Body of pancreas (tissue), 4 donors: ENCODE results near the gene KLHL12. TPM values are rescaled to one million over a fixed set of nuclear protein-coding genes. Genes with fewer than 3 reads are reported as not detected.
A peak's percentile ranks its signal among the peaks of the same experiment; 100 is the strongest.

Experiments used
- ATAC-seq: fragments of 150-250 bp; one replicate; pipeline ENCODE4 v1.9.1; 2016
- DNase-seq, 4 donors: peaks; one replicate each; pipeline ENCODE4 v3.0.0-alpha.2; 2019
- H3K27ac ChIP-seq, 4 donors: fragments of 200-600 bp; sonication (generic); 1 replicate in 3 of 4; 2 replicates in 1 of 4; pipeline versions ENCODE4 v1.5.1 to v1.6.1; 2016 to 2019; ENCODE audit warnings: mild to moderate bottlenecking in 1 of 4, mixed read lengths in 1 of 4, moderate library complexity in 1 of 4
- H3K27me3 ChIP-seq, 2 donors: fragments of 200-600 bp; sonication (generic); one replicate each; pipeline ENCODE4 v1.6.0; 2016; ENCODE audit warnings: mild to moderate bottlenecking in 1 of 2
- H3K36me3 ChIP-seq, 2 donors: fragments of 200-600 bp; sonication (generic); replicated peaks in 1 of 2; 2 replicates each; pipeline ENCODE4 v1.5.1; 2016; ENCODE audit warnings: low read depth in 2 of 2; ENCODE audit not compliant: insufficient read depth in 1 of 2
- H3K4me1 ChIP-seq: fragments of 200-600 bp; sonication (generic); one replicate; pipeline ENCODE4 v1.6.0; 2016
- H3K4me3 ChIP-seq, 2 donors: fragments of 200-600 bp; sonication (generic); 1 replicate in 1 of 2; 2 replicates in 1 of 2; pipeline ENCODE4 v1.5.1; 2016 to 2019
- H3K9me3 ChIP-seq, 3 donors: fragments of 200-600 bp; sonication (generic); 1 replicate in 2 of 3; 2 replicates in 1 of 3; pipeline ENCODE4 v1.5.1; 2016
- CTCF ChIP-seq, 7 experiments: fragments of 450-650 bp in 4 of 7; fragments of 200-600 bp in 3 of 7; sonication (generic) in 3 of 7; IDR thresholded peaks; one replicate each; pipeline ENCODE4 v1.5.1; 2016 to 2019; ENCODE audit warnings: antibody characterized with exemption in 7 of 7
- POLR2A ChIP-seq, 3 donors: fragments of 450-650 bp; IDR thresholded peaks; one replicate each; pipeline ENCODE4 v1.6.1; 2016; ENCODE audit warnings: antibody characterized with exemption in 3 of 3, mild to moderate bottlenecking in 2 of 3
- WGBS, 2 donors: methylation state at CpG; one replicate each; pipeline ENCODE4 v1.1.5; 2017; 5-methylcytosine and 5-hydroxymethylcytosine counted together
- intact Hi-C: fragments of 100-400 bp; cut with DNase I; formaldehyde crosslinking; loops from one replicate; pipeline ENCODE4 v1.15.1; 2023
- total RNA-seq, 2 donors: library from RNA; depleted of rRNA; stranded (reverse); fragments of >200 nt; gene quantifications; one replicate each; pipeline ENCODE4 v1.1.0, GENCODE V29; 2016

Gene KLHL12
- total RNA-seq, 2 donors from 2014 or later, result 15.3 to 21.8 TPM

DNA sequence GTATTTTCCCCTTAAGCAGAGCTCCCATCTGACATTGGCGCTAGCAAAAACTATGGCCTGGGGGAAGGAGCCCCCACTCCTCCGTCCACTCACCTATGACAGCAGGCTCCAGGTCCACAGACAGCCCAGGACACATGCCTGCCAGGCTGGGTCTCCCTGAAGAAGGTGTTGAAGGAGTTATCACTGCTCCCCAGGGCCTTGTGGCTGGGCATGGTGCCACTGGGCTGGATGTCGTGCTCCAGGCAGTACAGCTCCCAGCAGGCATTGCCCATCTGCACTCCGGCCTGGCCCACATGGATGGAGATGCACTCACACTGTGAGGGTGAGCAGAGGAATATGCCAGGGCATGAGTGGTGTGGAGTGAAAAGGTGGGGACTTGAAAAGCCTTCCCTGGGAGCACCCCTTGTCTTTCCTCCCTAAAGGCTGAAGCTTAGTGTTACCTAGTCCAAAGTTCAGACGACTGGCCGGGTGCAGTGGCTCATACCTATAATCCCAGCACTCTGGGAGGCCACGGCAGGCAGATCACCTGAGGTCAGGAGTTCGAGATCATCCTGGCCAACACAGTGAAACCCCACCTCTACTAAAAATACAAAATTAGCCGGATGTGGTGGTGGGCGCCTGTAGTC lies 68.1 kb downstream of the KLHL12 start:
- WGBS, 2 donors, result 76 to 90% methylated on average over 7 to 10 of the region's 10 CpGs
- Histone ChIP-seq H3K9me3 (no peaks in the 10 kb centered on the region), H3K36me3 (no peaks in the 10 kb centered on the region), H3K27me3 (no peaks in the 10 kb centered on the region), H3K4me3 (no peak overlapping the region), H3K27ac (peak overlapping the region in 1 of 4 donors; percentile 44), H3K4me1 (peaks cover 15% of the 10 kb centered on the region)
- ATAC-seq (no peak), DNase-seq (peak in 1 of 4 donors; percentile 17)
- intact Hi-C loops, result no loop called here
- no peak for TF ChIP-seq CTCF (IDR thresholded peaks at IDR 0.05)
- no peak for TF ChIP-seq POLR2A (IDR thresholded peaks at IDR 0.05)

DNA sequence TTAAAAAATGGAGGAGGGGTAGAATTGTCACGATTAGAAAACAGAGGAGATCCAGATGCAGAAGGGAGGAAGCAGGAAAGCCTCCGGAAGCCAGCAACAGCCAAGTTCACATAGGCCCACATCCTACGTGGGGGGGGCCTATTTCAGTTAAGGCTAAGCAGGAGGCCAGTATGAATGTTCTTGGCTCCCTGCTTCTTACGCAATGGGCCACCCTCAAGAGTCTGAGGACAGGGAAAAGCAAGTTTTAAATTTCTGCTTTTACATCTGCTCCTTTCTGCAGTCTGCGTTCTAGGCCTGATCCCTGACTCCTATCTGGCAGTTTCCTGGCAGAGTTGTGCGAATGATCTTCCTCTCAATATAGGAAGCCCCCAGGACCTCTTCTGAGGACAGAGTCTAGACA lies 68.7 kb downstream of the KLHL12 start:
- Histone ChIP-seq H3K27me3 (no peaks in the 10 kb centered on the region), H3K27ac (peak overlapping the region in 1 of 4 donors; percentile 44), H3K9me3 (no peaks in the 10 kb centered on the region), H3K4me1 (peaks cover 15% of the 10 kb centered on the region), H3K36me3 (no peaks in the 10 kb centered on the region), H3K4me3 (no peak overlapping the region)
- TF ChIP-seq CTCF (IDR thresholded peaks at IDR 0.05) (no peak), POLR2A (IDR thresholded peaks at IDR 0.05) (no peak)
- WGBS, 2 donors, result 62 to 76% methylated on average over 6 of the region's 6 CpGs
- intact Hi-C loops, result no loop called here
- peak; percentile 19 to 66 (median 34) for DNase-seq
- peak; percentile 17 for ATAC-seq

DNA sequence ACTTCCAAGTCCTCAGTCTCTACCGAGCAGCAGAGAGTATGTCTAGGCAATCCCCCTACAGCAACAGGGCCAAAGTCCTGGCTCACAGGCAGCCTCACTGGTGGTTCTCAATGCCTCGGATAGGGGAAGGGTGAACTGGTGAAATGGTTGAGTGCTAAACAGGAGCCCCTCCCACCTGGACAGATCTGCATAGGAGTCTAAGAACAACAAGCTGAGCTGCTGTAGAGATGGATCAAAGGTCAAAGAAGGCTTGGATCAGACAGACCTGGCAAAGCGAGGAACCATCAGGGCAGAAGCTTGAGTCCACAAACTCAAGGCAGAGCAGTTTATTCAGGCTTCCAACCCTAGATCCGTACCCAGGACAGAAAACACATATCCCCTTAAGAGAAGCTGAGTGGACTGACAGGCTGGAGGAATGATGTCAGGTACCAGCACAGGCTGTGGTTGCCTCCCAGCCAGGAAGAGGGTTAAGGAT lies 69.9 kb downstream of the KLHL12 start:
- no peak for TF ChIP-seq POLR2A (IDR thresholded peaks at IDR 0.05)
- no peak for TF ChIP-seq CTCF (IDR thresholded peaks at IDR 0.05)
- no peaks in the 10 kb centered on the region for H3K27me3 ChIP-seq
- DNase-seq, result no peak
- H3K4me3 ChIP-seq, result no peak overlapping the region
- H3K36me3 ChIP-seq, result no peaks in the 10 kb centered on the region
- intact Hi-C loops, result no loop called here
- H3K4me1 ChIP-seq, result peaks cover 15% of the 10 kb centered on the region
- WGBS, 2 donors, result 51 to 60% methylated on average over 4 of the region's 4 CpGs
- ATAC-seq, result no peak
- H3K27ac ChIP-seq, result no peak overlapping the region
- H3K9me3 ChIP-seq, result no peaks in the 10 kb centered on the region

DNA sequence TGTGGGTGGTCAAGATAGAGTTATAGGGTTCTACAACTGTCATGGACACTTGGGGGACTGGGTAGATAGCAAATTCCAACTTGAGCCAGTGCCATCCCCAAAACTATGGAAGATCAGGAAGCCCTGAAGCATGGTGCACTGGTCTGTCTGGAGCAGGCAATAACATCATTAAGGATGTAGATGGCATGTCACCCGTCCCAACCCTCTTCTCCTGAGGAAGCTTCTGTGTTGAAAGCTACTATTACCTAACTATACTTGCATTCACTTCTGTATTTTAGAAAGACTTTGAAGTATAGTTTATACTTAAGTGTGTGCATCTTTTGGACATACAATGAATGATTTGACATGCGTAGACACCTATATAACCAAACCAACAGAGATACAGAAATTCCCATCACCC lies 71.0 kb downstream of the KLHL12 start:
- DNase-seq, result no peak
- Histone ChIP-seq H3K36me3 (no peaks in the 10 kb centered on the region), H3K9me3 (no peaks in the 10 kb centered on the region), H3K27ac (no peak overlapping the region), H3K27me3 (no peaks in the 10 kb centered on the region), H3K4me1 (peaks cover 7% of the 10 kb centered on the region), H3K4me3 (no peak overlapping the region)
- ATAC-seq, result no peak
- TF ChIP-seq CTCF (IDR thresholded peaks at IDR 0.05), result no peak
- no peak for TF ChIP-seq POLR2A (IDR thresholded peaks at IDR 0.05)
- 86 to 93% methylated on average over 2 of the region's 2 CpGs for WGBS, 2 donors
- intact Hi-C loops, result no loop called here

DNA sequence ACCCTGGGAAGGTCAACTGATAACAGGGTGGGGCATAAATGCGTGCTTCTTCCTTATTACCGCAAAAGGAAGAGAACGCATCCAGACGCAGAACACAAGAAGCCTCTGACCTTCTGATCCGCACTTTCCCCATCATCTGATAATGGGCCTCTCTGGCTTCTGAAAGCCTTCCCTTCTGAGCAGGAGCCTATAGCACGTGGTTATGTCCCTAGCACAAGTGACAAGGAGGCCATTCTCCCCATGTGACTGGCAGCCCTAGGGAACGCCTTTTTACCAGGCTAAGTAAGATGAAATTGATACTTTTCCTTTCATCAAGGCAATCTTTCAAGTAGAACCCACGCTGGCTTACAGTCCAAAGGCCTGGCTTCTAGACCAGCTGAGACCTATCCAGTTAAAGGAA lies 72.2 kb downstream of the KLHL12 start:
- H3K4me1 ChIP-seq, result no peaks in the 10 kb centered on the region
- H3K27me3 ChIP-seq, result no peaks in the 10 kb centered on the region
- DNase-seq (no peak), ATAC-seq (no peak)
- H3K36me3 ChIP-seq, result no peaks in the 10 kb centered on the region
- H3K9me3 ChIP-seq, result no peaks in the 10 kb centered on the region
- no peak overlapping the region for H3K4me3 ChIP-seq
- TF ChIP-seq POLR2A (IDR thresholded peaks at IDR 0.05), result no peak
- TF ChIP-seq CTCF (IDR thresholded peaks at IDR 0.05), result no peak
- 85 to 91% methylated on average over 8 of the region's 8 CpGs for WGBS, 2 donors
- no peak overlapping the region for H3K27ac ChIP-seq
- intact Hi-C loops, result no loop called here
